ENCODE data around the gene GSTM2.

The GSTM2 gene

GRCh38 chr1:109667452-109668122 is at the start of gene GSTM2:
GSTM2 (plus strand) TSS chr1:109668057; CDS start chr1:109668116, 59 bp downstream.
- TF ChIP-seq CTCF (IDR thresholded peaks at IDR 0.05), result no peak

GRCh38 chr1:109618661-109619575 is 48.9 kb upstream of the GSTM2 start:
- no peak for TF ChIP-seq CTCF (IDR thresholded peaks at IDR 0.05)

- no peak for TF ChIP-seq CTCF (IDR thresholded peaks at IDR 0.05)
Measured at GRCh38 chr1:109619576-109620400, 48.1 kb upstream of the GSTM2 start, which contains the start of the genes AMPD2 and GNAT2. AMPD2 (plus strand) TSS chr1:109619837; CDS start chr1:109621176, 1,339 bp downstream. GNAT2 (minus strand) TSS chr1:109619616; CDS start chr1:109612870, 6,746 bp downstream.

GRCh38 chr1:109620401-109620791 is 47.5 kb upstream of the GSTM2 start:
- no peak for TF ChIP-seq CTCF (IDR thresholded peaks at IDR 0.05)

GRCh38 chr1:109620841-109621286 is 47.0 kb upstream of the GSTM2 start:
- TF ChIP-seq CTCF (IDR thresholded peaks at IDR 0.05), result no peak

GRCh38 chr1:109621379-109622136 is 46.3 kb upstream of the GSTM2 start:
- no peak for TF ChIP-seq CTCF (IDR thresholded peaks at IDR 0.05)

Data from LNCAP (cell line).